Measurements from ENCODE around the gene UPF1.
A peak's percentile ranks its signal among the peaks of the same experiment; 100 is the strongest.

Gene UPF1

GRCh38 chr19:18795540-18795939 is 36.2 kb upstream of the UPF1 start:
- TF ChIP-seq ESRRG (CRISPR knock-in tag; IDR thresholded peaks at IDR 0.05): no peak
- ATAC-seq: peak; percentile 35; the same call in 2 of the 3 replicates

GRCh38 chr19:18796239-18796638 is 35.5 kb upstream of the UPF1 start:
- TF ChIP-seq OSR1 (CRISPR knock-in tag; IDR thresholded peaks at IDR 0.05): no peak
- no peak for TF ChIP-seq CREB5 (CRISPR knock-in tag; IDR thresholded peaks at IDR 0.05; ENCODE audit: low read depth)
- TF ChIP-seq PPARA (CRISPR knock-in tag; IDR thresholded peaks at IDR 0.05; ENCODE audit: borderline replicate concordance): no peak
- TF ChIP-seq SNAI2 (CRISPR knock-in tag; IDR thresholded peaks at IDR 0.05): no peak
- TF ChIP-seq ZC3H10 (CRISPR knock-in tag; IDR thresholded peaks at IDR 0.05): no peak
- TF ChIP-seq CSRNP3 (CRISPR knock-in tag; IDR thresholded peaks at IDR 0.05): no peak
- TF ChIP-seq POU6F1 (CRISPR knock-in tag; IDR thresholded peaks at IDR 0.05; ENCODE audit: borderline replicate concordance, low read depth): no peak
- no peak for TF ChIP-seq ZFP30 (CRISPR knock-in tag; IDR thresholded peaks at IDR 0.05)
- no peak for ATAC-seq

GRCh38 chr19:18798384-18799352 is 33.1 kb upstream of the UPF1 start:
- no peak for TF ChIP-seq ARNTL (CRISPR knock-in tag; IDR thresholded peaks at IDR 0.05; ENCODE audit: borderline replicate concordance, low read depth)
- no peak for TF ChIP-seq CSRNP3 (CRISPR knock-in tag; IDR thresholded peaks at IDR 0.05)
- TF ChIP-seq POU6F1 (CRISPR knock-in tag; IDR thresholded peaks at IDR 0.05; ENCODE audit: borderline replicate concordance, low read depth): no peak
- TF ChIP-seq ZFP30 (CRISPR knock-in tag; IDR thresholded peaks at IDR 0.05): no peak

GRCh38 chr19:18799389-18799970 is 32.3 kb upstream of the UPF1 start:
- ATAC-seq: no peak
- TF ChIP-seq ZFP3 (CRISPR knock-in tag; IDR thresholded peaks at IDR 0.05): no peak
- no peak for TF ChIP-seq CSRNP3 (CRISPR knock-in tag; IDR thresholded peaks at IDR 0.05)
- TF ChIP-seq PPARA (CRISPR knock-in tag; IDR thresholded peaks at IDR 0.05; ENCODE audit: borderline replicate concordance): no peak
- no peak for TF ChIP-seq ZFP30 (CRISPR knock-in tag; IDR thresholded peaks at IDR 0.05)
- TF ChIP-seq ZNF565 (CRISPR knock-in tag; conservative IDR thresholded peaks at IDR 0.05; ENCODE audit: low read depth): no peak
- no peak for TF ChIP-seq SNAI2 (CRISPR knock-in tag; IDR thresholded peaks at IDR 0.05)
- no peak for TF ChIP-seq ZNF8 (CRISPR knock-in tag; IDR thresholded peaks at IDR 0.05)
- TF ChIP-seq TCF4 (CRISPR knock-in tag; IDR thresholded peaks at IDR 0.05; ENCODE audit: borderline replicate concordance): no peak
- TF ChIP-seq BACH2 (CRISPR knock-in tag; IDR thresholded peaks at IDR 0.05; ENCODE audit: borderline replicate concordance): no peak
- TF ChIP-seq PATZ1 (CRISPR knock-in tag; IDR thresholded peaks at IDR 0.05; ENCODE audit: borderline replicate concordance): no peak
- TF ChIP-seq TSHZ2 (CRISPR knock-in tag; IDR thresholded peaks at IDR 0.05): no peak

More at GRCh38 chr19:18798384-18799352, 33.1 kb upstream of the UPF1 start:
- ATAC-seq: no peak

Measured in SK-N-SH treated with all-trans-retinoic acid at 6 μM for 48 hours (cell line).